Activated CD8-positive, alpha-beta memory T cell treated with anti-CD3 and anti-CD28 coated beads for 1 hour (primary cell): Measurements from ENCODE around the gene E2F2.

Source experiments
- DNase-seq, 2 donors: peaks; one replicate each; pipeline ENCODE4 v3.0.0-alpha.2; 2020; ENCODE audit warnings: low read depth in 1 of 2; ENCODE audit errors: extremely low read depth in 1 of 2

The E2F2 gene

DNA sequence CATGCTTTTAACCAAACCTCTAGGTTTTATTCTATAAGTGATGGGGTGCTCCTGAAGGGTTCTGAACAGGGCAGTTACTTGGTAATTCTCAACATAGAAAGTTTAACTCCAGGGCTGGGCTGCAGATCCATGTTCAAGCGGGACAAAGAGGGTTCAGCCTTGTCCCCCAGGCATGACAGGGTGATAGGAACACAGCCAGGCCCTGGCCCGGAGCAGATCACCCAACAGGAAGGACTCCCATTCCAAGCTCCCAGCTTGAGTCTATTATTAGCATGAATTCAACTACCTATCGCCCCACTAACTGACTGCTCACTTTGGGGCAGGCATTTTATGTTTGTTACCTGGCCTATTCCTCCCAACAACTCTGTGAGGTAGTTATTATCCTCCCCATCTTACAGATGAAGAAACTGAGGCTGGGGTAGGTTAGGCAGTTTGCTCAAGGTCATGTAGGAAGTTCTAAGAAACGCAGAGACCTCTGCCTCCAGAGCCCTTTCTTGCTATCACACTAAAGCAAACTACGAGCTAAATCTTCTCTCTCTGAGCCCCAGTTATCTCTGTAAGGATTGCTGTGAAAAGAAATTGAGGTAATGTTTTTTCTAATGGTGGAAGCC lies 61.6 kb downstream of the E2F2 start:
- DNase-seq = no peak

DNA sequence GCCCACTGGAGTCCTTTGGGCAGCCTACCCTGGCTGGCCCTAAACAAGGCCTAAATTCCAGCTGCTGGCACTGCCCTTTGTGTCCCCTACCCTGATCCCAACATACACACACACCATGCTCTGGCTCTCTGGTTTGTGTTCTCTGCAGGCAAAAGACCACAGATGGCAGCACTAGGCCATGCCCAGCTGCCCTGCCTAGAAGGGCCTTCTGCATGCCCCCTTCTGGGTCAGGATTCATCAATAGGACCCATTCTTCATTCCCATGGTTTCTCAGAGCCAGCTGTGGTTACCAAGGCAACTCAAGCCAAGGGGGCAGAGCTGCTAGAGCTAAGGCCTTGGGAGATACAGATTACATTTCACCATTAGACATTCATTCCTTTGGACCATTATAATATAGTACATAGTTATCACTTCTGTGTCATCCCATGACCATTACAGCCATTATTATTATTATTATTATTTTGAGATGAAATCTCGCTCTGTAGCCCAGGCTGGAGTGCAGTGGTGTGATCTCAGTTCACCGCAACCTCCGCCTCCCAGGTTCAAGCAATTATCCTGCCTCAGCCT lies 64.5 kb downstream of the E2F2 start:
- no peak for DNase-seq

DNA sequence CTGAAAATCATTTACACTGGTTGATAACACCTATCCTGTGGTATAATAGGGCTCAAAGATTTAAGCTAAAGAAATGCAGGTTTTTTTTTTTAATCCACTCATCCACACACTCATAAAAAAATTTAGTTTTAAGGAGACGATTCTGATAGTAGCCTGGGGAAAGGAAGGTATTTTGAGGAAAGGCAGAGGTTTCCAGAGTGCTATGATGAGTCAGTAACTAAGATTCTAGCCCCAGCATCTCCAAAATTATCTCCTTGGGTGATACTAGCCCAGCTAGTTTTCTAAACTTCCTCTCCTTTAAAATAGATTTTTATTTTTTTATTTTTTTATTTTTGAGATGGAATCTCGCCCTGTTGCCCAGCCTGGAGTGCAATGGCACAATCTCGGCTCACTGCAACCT lies 67.7 kb downstream of the E2F2 start:
- DNase-seq = no peak

DNA sequence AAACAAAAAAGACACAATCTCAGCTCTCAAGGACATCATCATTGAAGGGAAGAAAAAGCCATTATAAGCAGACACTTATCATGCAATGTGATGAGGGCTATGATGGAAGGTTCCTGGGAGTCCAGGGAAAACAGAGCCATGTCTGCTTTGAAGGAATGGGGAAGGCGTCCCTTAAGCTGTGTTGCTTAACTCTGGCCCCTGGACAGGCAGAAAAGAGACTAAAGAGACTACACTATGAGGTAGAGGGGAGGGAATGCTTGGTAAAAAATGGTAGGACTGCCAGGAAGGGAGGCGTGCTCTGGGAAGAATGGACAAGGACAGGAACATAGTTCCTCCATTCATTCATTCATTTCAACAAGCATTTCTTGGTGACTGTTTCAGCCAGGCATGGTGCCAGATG lies 68.3 kb downstream of the E2F2 start:
- DNase-seq = no peak

DNA sequence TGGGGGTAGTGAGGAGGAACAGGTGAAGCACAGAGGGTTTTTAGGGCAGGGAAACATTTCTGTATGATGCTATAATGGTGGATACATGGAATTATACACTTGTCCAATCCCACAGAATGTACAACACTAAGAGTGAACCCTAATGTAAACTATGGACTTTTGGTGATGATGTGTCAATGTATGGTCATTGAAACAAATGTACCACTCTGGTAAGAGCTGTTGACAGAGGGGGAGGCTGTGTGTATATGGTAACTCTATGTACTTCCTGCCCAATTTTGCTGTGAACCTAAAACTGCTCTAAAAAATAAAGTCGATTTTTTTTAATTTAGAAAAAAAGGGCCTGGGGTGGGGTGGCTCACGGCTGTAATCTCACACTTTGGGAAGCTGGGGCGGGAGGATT lies 70.0 kb downstream of the E2F2 start:
- DNase-seq = no peak

DNA sequence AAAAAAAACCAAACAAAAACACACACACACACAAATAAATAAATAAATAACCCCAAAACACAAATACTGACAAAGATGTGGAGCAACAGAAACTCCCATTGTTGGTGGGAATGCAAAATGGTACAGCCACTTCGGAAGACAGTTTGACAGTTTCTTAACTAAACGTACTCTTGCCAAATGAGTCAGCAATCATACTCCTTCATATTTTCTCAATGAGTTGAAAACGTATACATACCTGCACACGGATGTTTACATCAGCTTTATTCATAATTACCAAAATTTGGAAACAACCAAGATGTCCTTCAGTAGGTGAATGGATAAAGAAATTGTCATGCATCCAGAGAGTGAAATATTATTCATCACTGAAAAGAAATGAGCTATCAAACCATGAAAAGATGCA lies 70.5 kb downstream of the E2F2 start:
- DNase-seq = no peak

DNA sequence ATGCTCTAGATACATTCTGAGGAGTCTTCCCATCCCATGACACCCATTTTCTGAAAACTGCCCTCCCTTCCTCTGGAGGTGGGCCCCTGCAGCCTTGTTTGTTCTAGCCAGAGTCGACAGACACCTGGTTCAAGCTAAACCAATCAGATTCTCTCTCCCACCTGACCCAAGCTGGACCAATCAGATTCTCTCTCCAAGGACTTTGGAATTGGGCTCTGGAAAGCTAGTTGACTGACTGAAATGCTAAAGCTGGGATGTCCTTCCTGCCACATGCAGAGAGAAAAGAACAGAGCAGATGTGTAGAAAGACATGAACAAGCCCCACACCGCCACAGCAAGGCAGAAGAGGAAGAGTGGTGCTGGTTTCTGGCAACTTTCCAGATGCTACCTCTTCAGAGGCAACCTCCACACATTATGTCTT lies 71.7 kb downstream of the E2F2 start:
- DNase-seq = no peak
